Endothelial cell of umbilical vein (primary cell): ENCODE data around the gene HINT2. TPM values are rescaled to one million over a fixed set of nuclear protein-coding genes. Genes with fewer than 3 reads are reported as not detected.

ENCODE experiments used
- BruUV-seq: library from RNA; stranded (reverse); fragments of 400-500 nt; replicated peaks from 2 replicates; lab custom pipeline; 2021; lab: Mats Ljungman, UMichigan
- CTCF ChIA-PET: fragments of 300-600, 350-600 bp; sonication (Branson Sonifier 250); formaldehyde crosslinking; loops from one replicate; lab custom pipeline; 2021; ENCODE audit warnings: antibody characterized with exemption, inconsistent platforms; lab: Charles Lee
- POLR2A ChIA-PET: fragments of 300-600, 350-600 bp; sonication (Branson Sonifier 250); formaldehyde crosslinking; loops from one replicate; lab custom pipeline; 2021; ENCODE audit warnings: antibody characterized with exemption, inconsistent platforms; lab: Charles Lee
- DNase-seq: peaks from one replicate; pipeline ENCODE4 v3.0.0-alpha.2; 2011; ENCODE audit warnings: low read depth, low spot score
- FAIRE-seq: peaks from 2 replicates; lab custom pipeline; 2011; peaks lifted over from hg19 to GRCh38; lab: Jason Lieb, UNC
- H2AFZ ChIP-seq: 2 replicates; pipeline ENCODE4 v1.6.0; 2012; ENCODE audit warnings: low read depth, low read length, control low read depth, inconsistent platforms
- H3K27ac ChIP-seq: 2 replicates; pipeline ENCODE4 v1.5.1; 2011; ENCODE audit warnings: low read depth, mild to moderate bottlenecking, control low read depth, low read length, moderate library complexity; ENCODE audit not compliant: insufficient read depth
- H3K27me3 ChIP-seq, 2 experiments: 2 replicates each; pipeline versions ENCODE4 v1.6.0 to v1.6.1; 2011; ENCODE audit warnings: low read length in 2 of 2, mixed read lengths in 1 of 2; ENCODE audit not compliant: control insufficient read depth in 2 of 2, insufficient read depth in 2 of 2
- H3K36me3 ChIP-seq, 2 experiments: 2 replicates in 1 of 2; 3 replicates in 1 of 2; pipeline ENCODE4 v1.5.1; 2011; ENCODE audit warnings: low read length in 2 of 2, mild to moderate bottlenecking in 1 of 2, moderate library complexity in 1 of 2; ENCODE audit not compliant: control insufficient read depth in 2 of 2, insufficient read depth in 2 of 2; ENCODE audit errors: extremely low read depth in 1 of 2
- H3K4me1 ChIP-seq: 3 replicates; pipeline ENCODE4 v1.5.1; 2011; ENCODE audit warnings: mild to moderate bottlenecking, low read length; ENCODE audit not compliant: control insufficient read depth, insufficient read depth; ENCODE audit errors: extremely low read depth
- H3K4me2 ChIP-seq: 2 replicates; pipeline ENCODE4 v1.6.1; 2011; ENCODE audit warnings: low read length, control low read depth, mixed read lengths; ENCODE audit not compliant: insufficient read depth
- H3K4me3 ChIP-seq, 3 experiments: fragments of 200-600 bp in 1 of 3; sonication (generic), shearing (Covaris generic) in 1 of 3; replicated peaks in 1 of 3; 2 replicates each; pipeline ENCODE4 v1.5.1; 2011 to 2016; ENCODE audit warnings: control low read depth in 3 of 3, low read length in 3 of 3, mild to moderate bottlenecking in 2 of 3, inconsistent platforms in 1 of 3, low read depth in 1 of 3, moderate library complexity in 1 of 3; ENCODE audit not compliant: insufficient read depth in 1 of 3
- H3K79me2 ChIP-seq: 2 replicates; pipeline ENCODE4 v1.6.0; 2012; ENCODE audit warnings: low read length, inconsistent platforms; ENCODE audit not compliant: control insufficient read depth, insufficient read depth
- H3K9ac ChIP-seq: replicated peaks from 2 replicates; pipeline ENCODE3; 2011; ENCODE audit warnings: low read length, control low read depth; ENCODE audit not compliant: insufficient read depth; ENCODE audit errors: extremely low read depth
- H3K9me1 ChIP-seq: replicated peaks from 3 replicates; pipeline ENCODE4 v1.6.0; 2011; ENCODE audit warnings: mild to moderate bottlenecking, low read length; ENCODE audit not compliant: control insufficient read depth, insufficient read depth; ENCODE audit errors: extremely low read depth
- H3K9me3 ChIP-seq: replicated peaks from 2 replicates; pipeline ENCODE4 v1.5.1; 2012; ENCODE audit warnings: low read length, inconsistent platforms; ENCODE audit not compliant: control insufficient read depth, insufficient read depth
- H4K20me1 ChIP-seq: replicated peaks from 2 replicates; pipeline ENCODE3; 2011; ENCODE audit warnings: mild to moderate bottlenecking, low read length; ENCODE audit not compliant: control insufficient read depth, insufficient read depth; ENCODE audit errors: extremely low read depth
- EZH2 ChIP-seq: IDR thresholded peaks from 2 replicates; pipeline ENCODE4 v1.6.1; 2012; ENCODE audit warnings: borderline replicate concordance, low read depth, mild to moderate bottlenecking, moderate library complexity, low read length, inconsistent platforms; ENCODE audit not compliant: severe bottlenecking
- FOS ChIP-seq: IDR thresholded peaks from 2 replicates; pipeline ENCODE4 v1.6.1; 2011; ENCODE audit warnings: mild to moderate bottlenecking, low read length, moderate library complexity, borderline replicate concordance; ENCODE audit not compliant: insufficient read depth
- GATA2 ChIP-seq: IDR thresholded peaks from 2 replicates; pipeline ENCODE4 v1.7.0; 2011; ENCODE audit warnings: low read depth, mild to moderate bottlenecking, moderate library complexity, mixed read lengths, low read length; ENCODE audit not compliant: insufficient read length, insufficient read depth
- JUN ChIP-seq: IDR thresholded peaks from 2 replicates; pipeline ENCODE4 v1.6.1; 2011; ENCODE audit warnings: borderline replicate concordance, low read depth; ENCODE audit not compliant: insufficient read length, insufficient read depth
- MAX ChIP-seq: IDR thresholded peaks from 2 replicates; pipeline ENCODE4 v1.6.1; 2011; ENCODE audit not compliant: insufficient read depth, insufficient read length
- MYC ChIP-seq: IDR thresholded peaks from one replicate; pipeline ENCODE4 v1.6.1; 2011; ENCODE audit warnings: mild to moderate bottlenecking, low read depth, low read length
- POLR2A ChIP-seq: IDR thresholded peaks from 2 replicates; pipeline ENCODE4 v1.6.1; 2012; ENCODE audit warnings: low read depth, mild to moderate bottlenecking, control low read depth, low read length
- POLR2AphosphoS5 ChIP-seq: IDR thresholded peaks from 2 replicates; pipeline ENCODE4 v1.6.1; 2012; ENCODE audit warnings: low read depth, mild to moderate bottlenecking, control low read depth, low read length, moderate library complexity; ENCODE audit not compliant: insufficient read depth
- dilution Hi-C: fragments of 300-500 bp; cut with MboI; formaldehyde crosslinking; loops from one replicate; pipeline ENCODE4 v1.15.0; 2019; ENCODE audit warnings: low sequenced_read_pairs; ENCODE audit not compliant: extremely low pct_ligation_motif_present
- intact Hi-C: fragments of 100-400 bp; cut with micrococcal nuclease; formaldehyde crosslinking; loops from one replicate; pipeline ENCODE4 v1.10.0; 2022
- polyA plus RNA-seq, 4 experiments: library from polyadenylated mRNA; depleted of rRNA in 3 of 4; stranded (reverse) in 3 of 4; unstranded in 1 of 4; fragments of >200 nt; gene quantifications; 2 replicates each; pipeline versions ENCODE4 v1.2.1 to v1.2.3, GENCODE V29; 2011 to 2012; ENCODE audit warnings: missing spikeins in 1 of 4
- total RNA-seq: library from RNA; stranded (reverse); gene quantifications from 2 replicates; pipeline ENCODE4 v1.2.3, GENCODE V29; 2021
- TF ChIP-seq, protein P1 (sequence below), 2 donors: IDR thresholded peaks; 1 replicate in 1 of 2; 2 replicates in 1 of 2; pipeline ENCODE4 v1.5.1; 2011; ENCODE audit warnings: low read length in 2 of 2, mild to moderate bottlenecking in 2 of 2, moderate library complexity in 2 of 2, control low read depth in 1 of 2, inconsistent platforms in 1 of 2, low read depth in 1 of 2; ENCODE audit not compliant: insufficient read depth in 1 of 2; ENCODE audit errors: extremely low read depth in 1 of 2

The HINT2 gene
- total and polyA plus RNA-seq, 2 donors (not counting 3 experiments of a cell fraction or from before 2014, with no cell fraction given) = 27.2 to 42.1 TPM

GRCh38 chr9:35840881-35841644 is 26.2 kb upstream of the HINT2 start:
- no peaks in the 10 kb centered on the region for H3K9me3 ChIP-seq
- H3K79me2 ChIP-seq = no peaks in the 10 kb centered on the region
- no peaks in the 10 kb centered on the region for H4K20me1 ChIP-seq
- no peak overlapping the region for H3K4me3 ChIP-seq
- dilution Hi-C loops (no loop called here), intact Hi-C loops (no loop called here)
- H3K36me3 ChIP-seq = no peaks in the 10 kb centered on the region
- H3K27me3 ChIP-seq = peaks cover 0 to 18% of the 10 kb centered on the region in 2 experiments
- H2AFZ ChIP-seq = no peak overlapping the region
- TF ChIP-seq MAX (no peak), MYC (no peak), POLR2AphosphoS5 (no peak), EZH2 (no peak), JUN (no peak), POLR2A (no peak), FOS (no peak), GATA2 (no peak)
- TF ChIP-seq, protein P1, sequence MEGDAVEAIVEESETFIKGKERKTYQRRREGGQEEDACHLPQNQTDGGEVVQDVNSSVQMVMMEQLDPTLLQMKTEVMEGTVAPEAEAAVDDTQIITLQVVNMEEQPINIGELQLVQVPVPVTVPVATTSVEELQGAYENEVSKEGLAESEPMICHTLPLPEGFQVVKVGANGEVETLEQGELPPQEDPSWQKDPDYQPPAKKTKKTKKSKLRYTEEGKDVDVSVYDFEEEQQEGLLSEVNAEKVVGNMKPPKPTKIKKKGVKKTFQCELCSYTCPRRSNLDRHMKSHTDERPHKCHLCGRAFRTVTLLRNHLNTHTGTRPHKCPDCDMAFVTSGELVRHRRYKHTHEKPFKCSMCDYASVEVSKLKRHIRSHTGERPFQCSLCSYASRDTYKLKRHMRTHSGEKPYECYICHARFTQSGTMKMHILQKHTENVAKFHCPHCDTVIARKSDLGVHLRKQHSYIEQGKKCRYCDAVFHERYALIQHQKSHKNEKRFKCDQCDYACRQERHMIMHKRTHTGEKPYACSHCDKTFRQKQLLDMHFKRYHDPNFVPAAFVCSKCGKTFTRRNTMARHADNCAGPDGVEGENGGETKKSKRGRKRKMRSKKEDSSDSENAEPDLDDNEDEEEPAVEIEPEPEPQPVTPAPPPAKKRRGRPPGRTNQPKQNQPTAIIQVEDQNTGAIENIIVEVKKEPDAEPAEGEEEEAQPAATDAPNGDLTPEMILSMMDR (IDR thresholded peaks at IDR 0.05; ENCODE audit: extremely low read depth in 1 of 2, insufficient read depth in 1 of 2, low read depth in 1 of 2, low read length in 2 of 2) = no peak
- H3K9me1 ChIP-seq = no peaks in the 10 kb centered on the region
- no peak overlapping the region for H3K4me2 ChIP-seq
- H3K9ac ChIP-seq = no peak overlapping the region
- ChIA-PET POLR2A (no interaction called here), CTCF (interaction anchor here (0.7 to 2.7 kb wide), 4 partner anchors 12 to 41 kb away, joined by 3 to 8 read pairs (median 6); partner anchors contain the start of gene TMEM8B)
- peaks cover 16% of the 10 kb centered on the region for H3K4me1 ChIP-seq
- H3K27ac ChIP-seq = no peak overlapping the region
- no TSS peak for BruUV-seq
- FAIRE-seq (no peak), DNase-seq (no peak)
